H1 (cell line): Measurements from ENCODE around the gene ITGB5. TPM values are rescaled to one million over a fixed set of nuclear protein-coding genes. Genes with fewer than 3 reads are reported as not detected.

Experiments used
- KDM5A ChIP-seq: fragments of 200-600 bp; IDR thresholded peaks from 2 replicates; pipeline ENCODE4 v1.7.1; 2012; ENCODE audit warnings: mild to moderate bottlenecking, low read length, inconsistent platforms, mixed read lengths
- polyA plus RNA-seq, 7 experiments: library from polyadenylated mRNA; depleted of rRNA in 3 of 7; stranded (reverse) in 5 of 7; unstranded in 2 of 7; fragments of >200 nt in 5 of 7; fragments of 200-250 nt in 2 of 7; gene quantifications; 1 replicate in 5 of 7; 2 replicates in 1 of 7; 4 replicates in 1 of 7; pipeline versions ENCODE4 v1.2.1 to v1.2.3, GENCODE V29; 2011 to 2013; ENCODE audit warnings: missing spikeins in 2 of 7, mixed read lengths in 2 of 7
- total RNA-seq: library from RNA; stranded (reverse); fragmentation: NEBNext Ultra II Directional; extraction: Animal tissue kit (Norgen Biotek cat#: 25700); gene quantifications from 2 replicates; pipeline ENCODE4 v1.2.1, GENCODE V29; 2021

Gene ITGB5
- total and polyA plus RNA-seq, 2 of the 8 experiments (the other 6 are each of a cell fraction or from before 2014, with no cell fraction given), result 101 to 268 TPM

DNA sequence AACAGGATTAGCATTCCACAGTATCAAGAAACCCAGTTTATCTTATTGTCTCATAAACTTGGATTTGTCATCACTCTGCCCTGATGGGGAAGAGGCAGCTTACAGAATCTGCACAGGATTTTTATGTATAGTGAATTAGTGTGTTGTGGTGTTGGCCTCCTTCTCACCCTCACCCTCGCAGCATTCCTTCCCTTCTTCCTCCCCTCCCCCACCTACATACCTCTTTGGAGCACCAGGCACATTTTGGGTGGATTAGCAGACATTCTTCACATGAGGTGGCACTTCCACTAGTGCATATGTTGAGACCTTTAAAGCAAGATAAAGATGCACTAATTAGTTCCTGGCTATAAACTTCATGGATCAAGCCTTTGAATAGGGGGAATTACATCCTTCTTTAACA, 13.9 kb downstream of the ITGB5 start (continued):
- no peak for TF ChIP-seq KDM5A
